Stimulated activated naive CD8-positive, alpha-beta T cell treated with anti-CD3 and anti-CD28 coated beads, Interleukin-15, Interleukin-2, amounts not matched to agents 100 ng/mL and 50 ng/mL, for 24 hours (primary cell): ENCODE data around the gene CCK.

Experiments used
- H3K27ac Mint-ChIP-seq: one replicate; pipeline ENCODE4 v1.8.0; 2021; ENCODE audit warnings: mild to moderate bottlenecking, mixed read lengths
- H3K27me3 Mint-ChIP-seq: one replicate; pipeline ENCODE4 v1.8.0; 2021; ENCODE audit warnings: mixed read lengths
- H3K36me3 Mint-ChIP-seq: one replicate; pipeline ENCODE4 v1.8.0; 2021; ENCODE audit warnings: low read depth, mixed read lengths
- H3K4me1 Mint-ChIP-seq: one replicate; pipeline ENCODE4 v1.8.0; 2021; ENCODE audit warnings: low read depth, mixed read lengths
- H3K4me3 Mint-ChIP-seq: one replicate; pipeline ENCODE4 v1.8.0; 2021; ENCODE audit warnings: mild to moderate bottlenecking, mixed read lengths
- H3K9me3 Mint-ChIP-seq: one replicate; pipeline ENCODE4 v1.8.0; 2021; ENCODE audit warnings: mixed read lengths

CCK gene

DNA sequence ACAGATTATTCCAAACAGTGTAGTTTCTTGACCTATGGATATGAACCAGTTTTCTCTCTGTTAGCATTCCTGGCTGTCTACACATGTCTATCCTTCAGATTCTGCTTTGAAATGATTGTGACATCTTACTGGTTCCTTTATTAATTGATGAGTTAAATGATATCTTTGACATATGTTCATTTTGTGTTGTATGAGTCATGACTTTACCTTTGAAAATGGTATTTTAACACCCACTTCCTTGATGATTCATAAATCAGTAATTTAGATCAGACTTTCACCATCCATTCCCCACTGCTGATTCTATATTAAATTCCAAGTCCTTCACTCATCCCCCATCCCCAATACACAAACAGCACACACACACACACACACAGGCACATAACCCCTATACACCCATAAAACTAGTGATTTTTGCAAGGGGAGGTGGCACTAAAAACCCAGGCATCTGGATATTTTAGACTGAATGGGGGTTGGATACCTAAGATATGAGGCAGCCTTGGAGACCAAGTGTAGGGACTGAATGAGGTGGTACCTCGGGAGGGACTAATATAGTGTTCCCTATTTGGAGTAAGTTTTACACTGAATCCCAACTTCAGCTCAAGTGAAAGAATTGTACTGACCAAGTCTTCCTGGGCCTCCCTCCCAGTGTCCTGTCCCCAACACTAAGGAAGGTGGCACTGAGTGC, 9.7 kb downstream of the CCK start:
- Mint-ChIP-seq H3K4me1 (peaks cover 22% of the 10 kb centered on the region), H3K9me3 (no peaks in the 10 kb centered on the region), H3K36me3 (no peaks in the 10 kb centered on the region), H3K27ac (no peak overlapping the region), H3K4me3 (no peak overlapping the region), H3K27me3 (peaks cover 40% of the 10 kb centered on the region)

DNA sequence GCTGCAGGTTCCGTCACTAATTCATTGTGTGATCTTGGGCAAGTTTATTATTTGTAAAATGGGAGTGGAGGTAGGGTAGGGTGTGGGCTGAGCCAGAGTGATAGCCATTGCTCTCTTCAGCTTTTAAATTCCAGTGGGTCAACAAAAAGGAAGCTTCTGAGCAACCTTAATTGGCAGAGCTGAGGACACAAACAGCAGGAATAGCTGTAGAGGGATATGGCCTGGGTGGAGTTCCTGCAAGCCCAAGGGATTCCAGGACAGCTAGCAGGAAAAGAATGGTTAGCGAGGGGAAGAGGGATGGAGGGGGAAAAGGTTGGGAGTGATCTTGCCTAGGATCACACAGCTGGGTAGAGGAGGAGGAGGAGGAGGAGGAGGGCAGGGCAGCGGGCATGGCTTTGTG, 11.4 kb downstream of the CCK start:
- H3K27me3 Mint-ChIP-seq, result peaks cover 25% of the 10 kb centered on the region
- H3K36me3 Mint-ChIP-seq, result no peaks in the 10 kb centered on the region
- H3K9me3 Mint-ChIP-seq, result no peaks in the 10 kb centered on the region
- H3K27ac Mint-ChIP-seq, result no peak overlapping the region
- H3K4me3 Mint-ChIP-seq, result no peak overlapping the region
- H3K4me1 Mint-ChIP-seq, result peaks cover 22% of the 10 kb centered on the region

DNA sequence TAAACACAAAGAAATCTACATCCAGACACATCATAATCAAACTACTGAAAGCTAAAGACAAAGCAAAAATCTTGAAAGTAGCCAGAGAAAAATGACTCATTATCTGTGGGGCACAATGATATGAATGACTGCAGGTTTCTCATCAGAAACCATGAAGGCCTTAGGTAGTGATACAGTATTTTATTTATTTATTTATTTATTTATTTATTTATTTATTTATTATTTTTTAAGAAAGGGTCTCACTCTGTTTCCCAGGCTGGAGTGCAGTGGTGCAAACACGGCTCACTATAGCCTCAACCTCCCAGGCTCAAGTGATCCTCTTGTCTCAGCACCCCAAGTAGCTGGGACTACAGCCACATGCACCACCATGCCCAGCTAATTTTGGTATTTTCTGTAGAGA, 15.2 kb downstream of the CCK start:
- no peak overlapping the region for H3K4me3 Mint-ChIP-seq
- peaks cover 14% of the 10 kb centered on the region for H3K27me3 Mint-ChIP-seq
- H3K9me3 Mint-ChIP-seq, result no peaks in the 10 kb centered on the region
- no peaks in the 10 kb centered on the region for H3K36me3 Mint-ChIP-seq
- peaks cover 8% of the 10 kb centered on the region for H3K4me1 Mint-ChIP-seq
- no peak overlapping the region for H3K27ac Mint-ChIP-seq

DNA sequence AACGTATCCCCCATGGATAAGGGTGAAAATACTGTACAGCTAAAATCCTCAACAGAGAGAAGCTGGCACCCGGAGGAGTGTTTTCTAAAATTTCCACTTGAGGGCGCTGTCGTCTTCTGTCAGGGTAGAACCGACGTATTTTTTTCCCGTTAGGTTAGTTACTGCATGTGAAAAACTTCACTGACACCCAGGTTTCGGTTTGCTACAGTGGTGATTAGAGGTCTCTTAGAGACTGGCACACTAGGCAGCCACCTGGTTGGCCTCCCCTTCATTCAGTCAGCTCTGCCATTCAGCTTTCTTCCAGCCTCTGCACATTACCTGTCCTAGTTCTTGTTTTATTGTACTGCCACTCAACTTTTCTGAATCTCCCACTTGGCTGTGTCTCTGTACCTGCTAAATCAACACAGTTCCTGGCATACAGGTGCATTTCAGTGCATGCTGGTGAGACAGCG, 18.4 kb downstream of the CCK start:
- H3K4me3 Mint-ChIP-seq, result no peak overlapping the region
- no peaks in the 10 kb centered on the region for H3K27me3 Mint-ChIP-seq
- H3K36me3 Mint-ChIP-seq, result no peaks in the 10 kb centered on the region
- no peaks in the 10 kb centered on the region for H3K4me1 Mint-ChIP-seq
- H3K27ac Mint-ChIP-seq, result no peak overlapping the region
- H3K9me3 Mint-ChIP-seq, result no peaks in the 10 kb centered on the region

DNA sequence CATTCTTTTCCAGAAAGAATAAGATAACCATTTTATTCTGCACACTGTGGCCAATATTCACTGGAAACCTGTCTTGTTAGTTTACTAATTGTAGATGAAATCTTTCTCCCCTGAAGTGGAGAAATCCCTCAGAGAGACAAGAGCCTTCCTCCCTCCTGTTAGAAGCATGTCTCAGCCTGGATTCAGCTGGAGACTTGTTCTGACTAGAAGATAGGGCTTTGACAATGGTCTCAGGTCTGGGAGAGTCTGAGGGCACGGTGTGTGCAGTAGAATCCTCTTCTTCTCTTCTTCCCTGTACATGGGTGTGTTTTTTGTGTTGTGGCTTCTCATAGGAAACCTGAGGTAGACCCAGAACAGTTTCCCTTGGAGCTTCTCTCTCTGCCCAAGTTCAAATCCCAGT, 19.9 kb downstream of the CCK start:
- Mint-ChIP-seq H3K4me3 (no peak overlapping the region), H3K27ac (no peak overlapping the region), H3K4me1 (no peaks in the 10 kb centered on the region), H3K36me3 (no peaks in the 10 kb centered on the region), H3K27me3 (no peaks in the 10 kb centered on the region), H3K9me3 (no peaks in the 10 kb centered on the region)

DNA sequence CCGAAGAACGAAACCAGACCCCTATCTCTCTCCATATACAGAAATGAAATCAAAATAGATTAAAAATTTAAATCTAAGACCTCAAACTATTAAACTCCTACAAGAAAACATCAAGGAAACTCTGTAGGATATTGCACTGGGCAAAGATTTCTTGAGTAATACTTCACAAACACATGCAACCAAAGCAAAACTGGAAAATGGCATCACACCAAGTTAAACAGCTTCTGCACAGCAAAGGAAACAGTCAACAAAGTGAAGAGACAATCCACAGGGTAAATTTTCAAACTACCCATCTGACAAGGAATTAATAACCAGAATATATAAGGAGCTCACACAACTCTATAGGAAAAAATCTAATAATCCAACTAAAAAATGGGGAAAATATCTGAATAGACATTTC, 29.4 kb downstream of the CCK start:
- Mint-ChIP-seq H3K27ac (no peak overlapping the region), H3K36me3 (no peaks in the 10 kb centered on the region), H3K27me3 (peaks cover 33% of the 10 kb centered on the region), H3K4me1 (no peaks in the 10 kb centered on the region), H3K4me3 (no peak overlapping the region), H3K9me3 (peaks cover 10% of the 10 kb centered on the region)

DNA sequence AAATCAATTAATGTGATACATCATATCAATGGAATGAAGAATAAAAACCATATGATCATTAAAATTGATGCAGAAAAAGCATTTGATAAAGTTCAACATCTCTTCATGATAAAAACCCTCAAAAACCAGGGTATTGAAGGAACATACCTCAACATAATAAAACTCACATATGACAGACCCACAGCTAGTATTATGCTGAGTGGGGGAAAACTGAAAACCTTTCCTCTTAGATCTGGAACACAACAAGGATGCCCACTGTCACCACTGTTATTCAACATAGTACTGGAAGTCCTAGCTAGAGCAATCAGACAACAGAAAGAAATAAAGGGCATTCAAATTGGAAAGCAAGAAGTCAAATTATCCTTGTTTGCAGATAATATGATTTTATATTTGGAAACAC, 30.5 kb downstream of the CCK start:
- H3K9me3 Mint-ChIP-seq, result peaks cover 10% of the 10 kb centered on the region
- no peaks in the 10 kb centered on the region for H3K4me1 Mint-ChIP-seq
- H3K27me3 Mint-ChIP-seq, result peaks cover 33% of the 10 kb centered on the region
- no peak overlapping the region for H3K27ac Mint-ChIP-seq
- no peaks in the 10 kb centered on the region for H3K36me3 Mint-ChIP-seq
- no peak overlapping the region for H3K4me3 Mint-ChIP-seq

DNA sequence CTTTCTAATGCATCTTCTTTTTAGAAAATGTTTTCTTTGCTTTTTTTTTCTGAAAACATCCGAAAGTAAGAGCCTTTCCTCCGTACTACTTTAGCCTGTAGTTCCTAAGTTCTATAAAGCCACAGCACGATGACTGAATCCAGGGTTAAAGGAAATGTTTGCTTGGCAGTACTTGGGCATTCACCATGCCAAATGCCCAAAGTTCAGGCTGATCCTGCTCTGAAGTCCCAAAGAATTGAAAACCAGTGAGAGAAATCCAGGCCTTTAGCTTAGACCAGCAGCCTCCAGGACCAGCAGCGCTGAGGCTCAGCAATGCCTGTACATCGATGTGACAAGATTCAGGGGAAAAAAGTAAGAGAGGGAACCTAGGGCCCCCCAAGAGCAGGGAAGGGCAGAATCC, 35.1 kb downstream of the CCK start:
- no peaks in the 10 kb centered on the region for H3K36me3 Mint-ChIP-seq
- peaks cover 18% of the 10 kb centered on the region for H3K27me3 Mint-ChIP-seq
- H3K4me1 Mint-ChIP-seq, result no peaks in the 10 kb centered on the region
- no peak overlapping the region for H3K4me3 Mint-ChIP-seq
- no peaks in the 10 kb centered on the region for H3K9me3 Mint-ChIP-seq
- H3K27ac Mint-ChIP-seq, result no peak overlapping the region

DNA sequence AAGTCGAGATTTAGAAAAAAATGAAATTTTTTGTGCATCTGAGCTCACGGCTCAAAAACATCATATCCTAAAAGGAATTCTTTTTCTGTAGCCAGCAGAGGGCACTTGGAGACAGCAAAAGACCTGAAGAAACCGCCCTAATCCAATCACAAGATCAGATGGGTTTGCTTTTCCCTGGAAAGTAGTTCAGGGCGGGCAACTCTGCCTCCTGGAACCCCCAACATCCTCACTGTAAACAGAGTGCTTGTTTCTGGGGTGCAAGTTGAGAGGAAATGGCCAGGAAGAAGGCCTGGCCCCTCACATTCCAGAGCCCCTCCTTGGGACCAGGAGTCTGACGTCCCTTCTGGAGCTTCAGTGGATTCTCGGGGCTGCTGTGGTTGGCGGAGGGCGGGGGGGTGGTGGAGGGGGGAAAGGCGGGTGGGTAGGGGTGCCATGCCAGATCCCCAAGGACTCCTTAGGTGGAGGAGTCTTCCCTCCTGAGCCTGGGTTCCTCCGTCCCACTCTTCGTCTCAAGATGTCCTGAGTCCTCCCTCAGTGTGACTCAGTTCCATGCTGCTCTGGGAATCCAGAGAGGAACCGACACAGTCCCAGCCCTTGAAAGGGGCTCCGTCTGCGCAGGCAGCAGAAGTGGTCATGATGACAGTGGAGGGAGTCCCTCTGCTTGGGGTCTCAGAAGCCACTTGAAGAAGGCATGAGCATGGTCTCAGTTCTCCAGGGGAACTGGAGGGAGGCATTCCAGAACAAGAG, 35.9 kb downstream of the CCK start:
- no peak overlapping the region for H3K27ac Mint-ChIP-seq
- peaks cover 4% of the 10 kb centered on the region for H3K36me3 Mint-ChIP-seq
- peaks cover 11% of the 10 kb centered on the region for H3K27me3 Mint-ChIP-seq

DNA sequence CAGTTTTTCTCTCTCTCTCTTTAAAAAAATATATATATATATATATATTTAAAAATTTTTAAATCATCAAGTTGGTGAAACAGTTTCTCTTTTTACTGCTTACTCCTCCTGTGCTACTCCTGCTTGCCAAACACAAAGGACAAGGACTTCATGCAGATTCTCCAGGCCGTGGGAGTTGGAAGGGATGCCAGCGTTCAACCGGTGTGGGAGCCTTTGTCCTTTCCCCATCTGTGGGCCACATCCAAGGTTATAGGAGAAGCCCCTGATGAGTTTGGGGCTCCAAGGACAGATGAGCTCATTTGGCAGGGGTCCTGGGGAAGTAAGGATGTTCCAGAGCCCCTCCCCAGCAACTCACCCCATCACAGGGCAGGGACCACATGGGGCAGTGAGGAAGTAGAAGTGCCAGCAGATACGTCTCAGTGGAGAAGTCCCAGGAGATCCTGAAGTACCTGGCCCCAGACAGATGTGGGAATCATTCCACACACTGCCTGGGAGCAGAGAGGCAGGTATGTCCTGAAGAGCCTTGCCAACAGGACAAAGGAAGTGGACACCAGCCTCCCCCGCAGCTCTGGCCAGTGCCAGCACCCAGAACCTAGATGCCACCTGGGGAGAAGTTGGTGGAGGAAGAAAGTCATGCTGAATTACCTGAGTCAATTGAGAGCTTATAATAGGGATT, 36.6 kb downstream of the CCK start:
- Mint-ChIP-seq H3K36me3 (peaks cover 8% of the 10 kb centered on the region), H3K27ac (no peak overlapping the region), H3K4me1 (no peaks in the 10 kb centered on the region), H3K27me3 (peaks cover 4% of the 10 kb centered on the region), H3K4me3 (no peak overlapping the region), H3K9me3 (no peaks in the 10 kb centered on the region)

More for the DNA sequence above, 35.9 kb downstream of the CCK start:
- H3K4me3 Mint-ChIP-seq, result no peak overlapping the region
- no peaks in the 10 kb centered on the region for H3K9me3 Mint-ChIP-seq
- no peaks in the 10 kb centered on the region for H3K4me1 Mint-ChIP-seq

DNA sequence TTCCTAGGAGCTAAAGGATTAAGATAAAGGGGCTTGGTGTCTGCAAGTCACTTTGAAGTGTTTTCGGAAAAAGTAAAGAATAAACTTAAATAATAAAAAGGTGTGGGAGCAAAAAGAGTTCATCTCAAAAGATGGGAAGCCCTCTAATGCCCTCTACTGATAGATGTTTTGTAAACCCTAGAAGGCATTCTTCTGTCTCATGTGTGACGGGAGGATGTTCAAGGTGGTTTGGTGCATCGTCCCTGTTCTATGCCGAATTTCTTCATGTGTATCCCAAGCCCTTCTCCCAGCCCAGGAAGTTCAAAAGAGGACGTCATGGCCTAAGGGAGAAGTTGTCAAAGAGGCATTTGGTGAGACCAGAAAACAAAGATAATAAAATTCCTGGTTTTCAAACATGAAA, 37.2 kb downstream of the CCK start:
- H3K4me1 Mint-ChIP-seq, result no peaks in the 10 kb centered on the region
- no peak overlapping the region for H3K27ac Mint-ChIP-seq
- H3K4me3 Mint-ChIP-seq, result no peak overlapping the region
- H3K9me3 Mint-ChIP-seq, result no peaks in the 10 kb centered on the region
- H3K27me3 Mint-ChIP-seq, result no peaks in the 10 kb centered on the region
- H3K36me3 Mint-ChIP-seq, result peaks cover 14% of the 10 kb centered on the region

DNA sequence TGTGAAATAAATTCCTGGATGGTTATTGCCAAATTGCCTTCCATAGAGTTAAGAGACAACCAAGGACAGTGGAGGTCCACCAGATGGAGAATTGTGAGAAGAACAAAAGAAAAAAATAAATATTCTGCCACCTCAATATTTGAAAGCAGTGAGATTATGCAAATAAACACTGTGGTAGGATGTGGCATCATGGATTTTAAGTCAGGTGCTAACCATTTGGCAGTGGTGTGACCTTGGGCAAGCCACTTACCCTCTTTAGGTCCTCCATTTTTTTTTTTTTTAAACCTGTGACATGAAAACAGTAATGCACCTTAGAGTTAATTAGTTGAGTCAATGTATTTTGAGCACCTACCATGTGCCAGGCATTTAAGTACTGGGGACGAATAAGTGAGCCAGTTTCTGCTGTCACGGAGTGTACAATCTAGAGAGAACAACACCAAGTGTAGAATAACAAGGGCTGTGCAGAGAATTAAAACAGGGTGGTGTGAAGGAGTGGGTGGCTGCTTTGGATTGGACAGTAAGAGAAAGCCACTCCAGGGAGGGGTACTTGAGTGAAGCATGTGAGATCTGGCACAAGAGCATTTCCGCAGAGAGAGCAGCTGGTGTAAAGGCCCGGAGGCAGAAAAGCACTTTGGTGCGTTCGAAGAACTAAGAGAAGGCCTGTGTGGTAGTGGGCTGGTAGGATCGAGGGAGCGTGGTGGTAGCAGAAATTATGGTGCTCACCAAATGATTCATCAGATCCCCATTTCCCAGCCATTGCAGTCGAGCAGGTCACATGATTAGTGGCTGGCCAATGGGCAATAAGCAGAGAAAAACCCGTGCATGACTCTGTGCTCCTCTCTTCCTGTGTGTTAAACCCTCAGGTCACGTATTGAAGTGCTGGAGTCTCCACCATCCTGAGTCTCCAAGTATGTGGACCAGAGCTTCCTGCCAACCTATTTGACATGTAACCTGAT, 39.2 kb downstream of the CCK start:
- Mint-ChIP-seq H3K4me1 (no peaks in the 10 kb centered on the region), H3K27ac (no peak overlapping the region), H3K36me3 (peaks cover 26% of the 10 kb centered on the region), H3K27me3 (no peaks in the 10 kb centered on the region), H3K4me3 (no peak overlapping the region), H3K9me3 (no peaks in the 10 kb centered on the region)

DNA sequence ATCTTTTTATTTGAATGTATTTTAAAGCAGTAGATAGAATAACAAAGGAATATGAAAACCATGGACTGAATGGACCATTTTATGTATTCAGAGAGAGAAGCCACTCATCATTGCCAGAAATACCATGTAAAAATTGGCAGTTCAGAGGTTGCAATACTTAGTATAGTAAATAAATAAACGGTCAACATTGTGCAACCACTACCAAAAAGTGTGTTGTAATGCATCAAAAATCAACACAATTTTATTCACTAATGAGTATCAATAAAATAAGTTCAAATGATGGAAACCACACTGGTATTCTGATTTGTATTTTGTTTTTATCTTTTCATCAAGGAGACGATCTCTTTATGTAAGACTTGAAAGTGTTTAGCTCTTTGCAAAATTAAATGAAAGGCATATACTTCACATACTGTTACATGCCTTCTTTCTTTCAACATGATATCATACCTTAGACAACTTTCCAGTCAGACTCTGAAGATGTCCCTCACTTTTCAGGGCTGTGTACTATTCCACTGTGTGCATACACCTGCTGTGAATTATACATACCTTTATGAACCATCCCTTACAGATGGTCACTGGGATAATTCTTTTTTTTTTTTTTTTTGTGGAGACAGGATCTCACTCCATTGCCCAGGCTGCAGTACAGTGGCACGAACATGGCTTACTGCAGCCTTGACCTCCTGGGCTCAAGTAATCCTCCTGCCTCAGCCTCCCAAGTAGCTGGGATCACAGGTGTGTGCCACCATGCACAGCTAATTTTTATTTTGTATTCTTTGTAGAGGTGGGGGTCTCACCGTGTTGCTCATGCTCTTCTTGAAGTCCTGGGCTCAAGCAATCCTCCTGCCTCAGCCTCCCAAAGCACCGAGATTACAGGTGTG, 40.3 kb downstream of the CCK start:
- no peaks in the 10 kb centered on the region for H3K27me3 Mint-ChIP-seq
- H3K9me3 Mint-ChIP-seq, result no peaks in the 10 kb centered on the region
- no peaks in the 10 kb centered on the region for H3K4me1 Mint-ChIP-seq
- H3K4me3 Mint-ChIP-seq, result no peak overlapping the region
- peaks cover 31% of the 10 kb centered on the region for H3K36me3 Mint-ChIP-seq
- H3K27ac Mint-ChIP-seq, result no peak overlapping the region
